K562 (cell line): ENCODE measurements around the gene RNF166. TPM values are rescaled to one million over a fixed set of nuclear protein-coding genes. Genes with fewer than 3 reads are reported as not detected.
A peak's percentile ranks its signal among the peaks of the same experiment; 100 is the strongest.

Source experiments
- ATAC-seq: fragments of 200-7000 bp; cut with Tn5 transposase; 3 replicates; pipeline ENCODE4 v1.9.1; 2020; ENCODE audit warnings: moderate library complexity
- BruUV-seq: library from RNA; stranded (reverse); fragments of 400-500 nt; replicated peaks from 2 replicates; lab custom pipeline; 2021; lab: Mats Ljungman, UMichigan
- CTCF ChIA-PET: fragments of 300-600 bp; formaldehyde crosslinking; extraction: SDS; loops from one replicate; lab custom pipeline; 2021; ENCODE audit warnings: low intra/inter-chr PET ratio; lab: Yijun Ruan, JAX
- POLR2A ChIA-PET: fragments of 300-600, 350-650 bp; sonication (Branson Sonifier 250); formaldehyde crosslinking; extraction: SDS; loops from one replicate; lab custom pipeline; 2021; ENCODE audit warnings: antibody characterized with exemption, inconsistent platforms; lab: Yijun Ruan, JAX
- DNase-seq, 4 experiments: peaks; one replicate each; pipeline versions ENCODE4 v3.0.0 to v3.0.0-alpha.2; 2011 to 2018; ENCODE audit warnings: low spot score in 3 of 4, mixed read lengths in 3 of 4; ENCODE audit errors: extremely low read depth in 1 of 4
- FAIRE-seq: peaks from 2 replicates; lab custom pipeline; 2011; peaks lifted over from hg19 to GRCh38; lab: Jason Lieb, UNC
- H2AFZ ChIP-seq: 2 replicates; pipeline ENCODE4 v1.6.0; 2011; ENCODE audit warnings: low read depth, low read length, control low read depth, inconsistent platforms
- H3K27ac ChIP-seq: fragments of 200-600 bp; 3 replicates; pipeline ENCODE4 v1.8.0; 2011; ENCODE audit warnings: low read depth, mild to moderate bottlenecking, control low read depth, inconsistent platforms, low read length, moderate library complexity, mixed read lengths; ENCODE audit errors: extremely low read depth
- H3K27me3 ChIP-seq, 2 experiments: fragments of 300-600 bp in 1 of 2; 2 replicates in 1 of 2; 3 replicates in 1 of 2; pipeline versions ENCODE4 v1.6.0 to v1.8.0; 2011; ENCODE audit warnings: inconsistent platforms in 2 of 2, low read length in 2 of 2, mild to moderate bottlenecking in 1 of 2, mixed read lengths in 1 of 2, moderate library complexity in 1 of 2; ENCODE audit not compliant: control insufficient read depth in 2 of 2, insufficient read depth in 2 of 2
- H3K36me3 ChIP-seq: fragments of 300-600 bp; 3 replicates; pipeline ENCODE4 v1.8.0; 2011; ENCODE audit warnings: mild to moderate bottlenecking, low read length, inconsistent platforms; ENCODE audit not compliant: control insufficient read depth, insufficient read depth
- H3K4me1 ChIP-seq, 2 experiments: fragments of 200-600 bp in 1 of 2; replicated peaks in 1 of 2; 2 replicates in 1 of 2; 3 replicates in 1 of 2; pipeline versions ENCODE4 v1.5.1 to v1.8.0; 2011; ENCODE audit warnings: inconsistent platforms in 2 of 2, low read length in 2 of 2, mild to moderate bottlenecking in 1 of 2, mixed read lengths in 1 of 2, moderate library complexity in 1 of 2; ENCODE audit not compliant: control insufficient read depth in 2 of 2, insufficient read depth in 2 of 2
- H3K4me2 ChIP-seq: 2 replicates; pipeline ENCODE4 v1.6.1; 2011; ENCODE audit warnings: low read length, control low read depth, inconsistent platforms, mixed read lengths; ENCODE audit not compliant: insufficient read depth
- H3K4me3 ChIP-seq: fragments of 200-600 bp; sonication (generic), shearing (Covaris generic); 2 replicates; pipeline ENCODE4 v1.5.1; 2016; ENCODE audit warnings: control low read depth, inconsistent platforms
- H3K79me2 ChIP-seq: fragments of 200-600 bp; 3 replicates; pipeline ENCODE4 v1.8.0; 2011; ENCODE audit warnings: low read length, inconsistent platforms; ENCODE audit not compliant: control insufficient read depth, insufficient read depth
- H3K9ac ChIP-seq, 2 experiments: 2 replicates each; pipeline versions ENCODE4 v1.6.0 to v1.6.1; 2011; ENCODE audit warnings: low read depth in 2 of 2, low read length in 2 of 2, control low read depth in 1 of 2, inconsistent platforms in 1 of 2, mild to moderate bottlenecking in 1 of 2, mixed read lengths in 1 of 2; ENCODE audit not compliant: insufficient read depth in 1 of 2
- H3K9me1 ChIP-seq: one replicate; pipeline ENCODE4 v1.6.0; 2011; ENCODE audit warnings: inconsistent platforms, mild to moderate bottlenecking, low read length, moderate library complexity; ENCODE audit not compliant: control insufficient read depth, insufficient read depth
- H3K9me3 ChIP-seq: replicated peaks from 2 replicates; pipeline ENCODE4 v1.5.1; 2011; ENCODE audit warnings: low read depth, low read length, inconsistent platforms; ENCODE audit not compliant: control insufficient read depth, insufficient read depth
- H4K20me1 ChIP-seq: replicated peaks from 2 replicates; pipeline ENCODE4 v1.6.1; 2011; ENCODE audit warnings: low read length, inconsistent platforms, mixed read lengths; ENCODE audit not compliant: control insufficient read depth, insufficient read depth
- BCOR ChIP-seq: fragments of 450-650 bp; IDR thresholded peaks from 2 replicates; pipeline ENCODE4 v1.6.1; 2016
- CREB3L1 ChIP-seq: fragments of 450-650 bp; IDR thresholded peaks from 2 replicates; pipeline ENCODE4 v1.6.1; 2014; ENCODE audit warnings: low read depth, mild to moderate bottlenecking, moderate library complexity, borderline replicate concordance
- ERF ChIP-seq: fragments of 450-650 bp; formaldehyde crosslinking; IDR thresholded peaks from 2 replicates; pipeline ENCODE4 v1.4.0; 2020; ENCODE audit warnings: mild to moderate bottlenecking, mixed read lengths
- NR2C1 ChIP-seq, 2 experiments: fragments of 450-650 bp; IDR thresholded peaks; 2 replicates each; pipeline ENCODE4 v1.6.1; 2017; ENCODE audit warnings: mild to moderate bottlenecking in 2 of 2, antibody characterized with exemption in 1 of 2, inconsistent platforms in 1 of 2, missing compliant biosample characterization in 1 of 2, missing genetic modification characterization in 1 of 2
- PRMT5 ChIP-seq: sonication (generic); formaldehyde crosslinking; IDR thresholded peaks from 2 replicates; pipeline ENCODE4 v1.5.0; 2020; ENCODE audit warnings: missing genetic modification reagents
- SP2 ChIP-seq: IDR thresholded peaks from 2 replicates; pipeline ENCODE4 v1.6.1; 2011; ENCODE audit warnings: mild to moderate bottlenecking, low read depth, low read length, moderate library complexity; ENCODE audit not compliant: poor library complexity, severe bottlenecking; ENCODE audit errors: extremely low read depth
- STAT5A ChIP-seq: IDR thresholded peaks from 2 replicates; pipeline ENCODE4 v1.6.1; 2012; ENCODE audit warnings: low read length, inconsistent platforms, borderline replicate concordance
- TFAP4 ChIP-seq: sonication (generic); formaldehyde crosslinking; IDR thresholded peaks from 2 replicates; pipeline ENCODE4 v1.8.0; 2022; ENCODE audit warnings: missing genetic modification reagents, mild to moderate bottlenecking, moderate library complexity, borderline replicate concordance
- ZBTB7A ChIP-seq: IDR thresholded peaks from 2 replicates; pipeline ENCODE4 v1.6.1; 2011; ENCODE audit warnings: low read depth, mild to moderate bottlenecking, low read length, moderate library complexity, borderline replicate concordance; ENCODE audit not compliant: control insufficient read depth
- WGBS: fragments of 100-300 bp; shearing (Covaris generic); methylation state at CpG from one replicate; pipeline ENCODE4 v1.1.6; 2016; ENCODE audit warnings: low coverage, mixed read lengths; ENCODE audit not compliant: insufficient coverage; ENCODE audit errors: missing lambda C conversion rate; 5-methylcytosine and 5-hydroxymethylcytosine counted together
- in situ Hi-C: fragments of 300-500 bp; cut with MboI; formaldehyde crosslinking; loops from 4 replicates; pipeline ENCODE4 v1.15.0; 2018; ENCODE audit warnings: inconsistent platforms, mixed read lengths
- intact Hi-C: fragments of 100-400 bp; cut with micrococcal nuclease; formaldehyde crosslinking; loops from 2 replicates; pipeline ENCODE4 v1.14.2; 2022
- polyA plus RNA-seq, 8 experiments: library from polyadenylated mRNA; depleted of rRNA in 4 of 8; stranded (reverse) in 5 of 8; unstranded in 3 of 8; fragments of >200 nt; fragmentation: Nextera tagmentation in 2 of 8; fragmentation: Illumina TruSeq in 1 of 8; extraction: Ambion mirVana in 2 of 8; extraction: Trizol in 1 of 8; gene quantifications; 2 replicates each; pipeline versions ENCODE4 v1.2.1 to v1.2.3, GENCODE V29; 2011 to 2014; ENCODE audit warnings: inconsistent platforms in 1 of 8, missing spikeins in 1 of 8
- total RNA-seq, 7 experiments: library from RNA; depleted of rRNA in 6 of 7; stranded (reverse); fragments of >200 nt in 6 of 7; fragmentation: Illumina TruSeq in 2 of 7; extraction: Trizol in 2 of 7; gene quantifications; 2 replicates each; pipeline versions ENCODE4 v1.2.1 to v1.2.3, GENCODE V29; 2011 to 2021; ENCODE audit warnings: low replicate concordance in 1 of 7
- TF ChIP-seq, protein P1 (sequence below): fragments of 200-800 bp; sonication (Bioruptor generic); IDR thresholded peaks from 2 replicates; pipeline ENCODE4 v1.6.1; 2017; ENCODE audit warnings: missing genetic modification characterization, missing compliant biosample characterization
- TF ChIP-seq, protein P2 (sequence below): fragments of 450-650 bp; IDR thresholded peaks from 2 replicates; pipeline ENCODE4 v1.6.1; 2016; ENCODE audit warnings: mild to moderate bottlenecking

RNF166 gene
- total and polyA plus RNA-seq, 9 of the 15 experiments (the other 6 are each of a cell fraction or from before 2014, with no cell fraction given) = 0.56 to 60.3 (median 19.5) TPM

DNA sequence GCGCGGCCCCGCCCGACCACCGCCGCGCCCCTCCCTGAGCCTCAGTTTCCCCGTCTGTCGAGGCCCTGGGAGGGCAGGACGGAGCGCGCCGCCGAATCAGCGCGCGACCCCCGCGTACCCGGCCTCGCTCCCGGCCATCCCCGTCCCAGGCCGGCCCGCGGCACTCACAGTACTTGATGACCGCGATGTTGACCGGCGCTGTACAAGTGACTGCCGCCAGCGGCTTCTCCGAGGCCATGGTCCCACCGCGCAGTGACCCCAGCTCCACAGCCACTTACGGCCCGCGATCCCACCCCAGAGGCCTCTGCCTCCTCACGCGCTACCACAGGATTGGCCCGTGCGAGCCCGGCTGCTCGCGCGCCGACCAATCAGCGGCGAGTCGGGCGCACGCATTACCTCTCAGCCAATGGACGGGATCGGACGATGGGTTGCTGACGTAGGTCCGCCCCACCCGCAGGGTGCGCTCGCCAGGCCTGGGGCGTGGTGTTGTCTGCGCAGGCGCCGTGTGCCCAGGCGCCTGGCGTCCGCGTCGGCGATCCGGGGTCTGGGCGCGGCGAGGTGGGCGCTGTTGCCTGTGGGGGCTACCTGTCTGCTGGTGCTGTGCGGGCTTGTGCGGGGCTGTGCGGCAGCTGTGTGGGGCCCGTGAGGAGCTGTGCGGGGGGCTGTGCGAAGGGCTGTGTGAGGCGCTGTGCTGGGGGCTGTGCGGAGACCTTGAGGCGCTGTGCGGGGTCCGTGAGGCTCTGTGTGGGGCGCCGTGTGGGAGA is 43.2 kb downstream of the RNF166 start, which contains the start of gene MVD:
TSS of gene MVD (minus strand) at position 249 of the 764 bp plus-strand sequence. CDS start at position 238, 11 bp downstream.
- Histone ChIP-seq H3K4me3 (peak within 1 kb of the TSS; percentile 92), H3K27ac (peak within 1 kb of the TSS; percentile 88), H3K36me3 (peaks cover 34% of the 10 kb centered on the region; the same call in 1 of the 3 replicates), H3K9me3 (no peaks in the 10 kb centered on the region), H3K4me1 (peaks cover 17 to 71% of the 10 kb centered on the region in 2 experiments), H4K20me1 (0 out of 2 replicates have a peak, but pooled peaks cover 4% of the 10 kb centered on the region), H3K9ac (peak within 1 kb of the TSS; percentile 86 to 97), H3K4me2 (peak within 1 kb of the TSS; percentile 99), H3K9me1 (no peaks in the 10 kb centered on the region), H3K27me3 (no peaks in the 10 kb centered on the region), H3K79me2 (peaks cover 69% of the 10 kb centered on the region), H2AFZ (peak within 1 kb of the TSS; percentile 92)
- BruUV-seq = no TSS peak
- peak; percentile 100 for DNase-seq
- in situ Hi-C loops = no loop called here
- ChIA-PET POLR2A (interaction anchor here (0.7 to 1.2 kb wide), 10 partner anchors 9 to 195 kb away, joined by 3 to 10 read pairs (median 4); no protein-coding TSS in a partner anchor), CTCF (interaction anchor here (0.5 kb wide), 1 partner anchor 74 kb away, joined by 3 read pairs; no protein-coding TSS in a partner anchor)
- peak; percentile 97 for FAIRE-seq
- peak; percentile 99 for ATAC-seq
- WGBS = under 1% methylated on average over 88 of the region's 88 CpGs
- intact Hi-C loops = loop anchor here (2.0 to 5.0 kb wide), 2 partner anchors 24 to 44 kb away; partner anchors contain the start of genes CTU2, RNF166 and SNAI3
- TF ChIP-seq CREB3L1 (peak; percentile 62; the same call in 1 of the 2 replicates), BCOR (peak; percentile 16; the same call in 1 of the 2 replicates), NR2C1 (IDR thresholded peaks at IDR 0.05) (peak; percentile 96), NR2C1 (tag; IDR thresholded peaks at IDR 0.05) (peak; percentile 93), STAT5A (no peak), ERF (peak; percentile 52; the same call in 1 of the 2 replicates), TFAP4 (CRISPR knock-in tag) (peak; percentile 90), ZBTB7A (peak; percentile 85), PRMT5 (CRISPR knock-in tag) (0 out of 2 replicates have a peak, but pooled peaks have one; percentile 17), SP2 (peak; percentile 65)
- TF ChIP-seq, protein P1, sequence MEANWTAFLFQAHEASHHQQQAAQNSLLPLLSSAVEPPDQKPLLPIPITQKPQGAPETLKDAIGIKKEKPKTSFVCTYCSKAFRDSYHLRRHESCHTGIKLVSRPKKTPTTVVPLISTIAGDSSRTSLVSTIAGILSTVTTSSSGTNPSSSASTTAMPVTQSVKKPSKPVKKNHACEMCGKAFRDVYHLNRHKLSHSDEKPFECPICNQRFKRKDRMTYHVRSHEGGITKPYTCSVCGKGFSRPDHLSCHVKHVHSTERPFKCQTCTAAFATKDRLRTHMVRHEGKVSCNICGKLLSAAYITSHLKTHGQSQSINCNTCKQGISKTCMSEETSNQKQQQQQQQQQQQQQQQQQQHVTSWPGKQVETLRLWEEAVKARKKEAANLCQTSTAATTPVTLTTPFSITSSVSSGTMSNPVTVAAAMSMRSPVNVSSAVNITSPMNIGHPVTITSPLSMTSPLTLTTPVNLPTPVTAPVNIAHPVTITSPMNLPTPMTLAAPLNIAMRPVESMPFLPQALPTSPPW (CRISPR knock-in tag) = peak; percentile 99
- TF ChIP-seq, protein P2, sequence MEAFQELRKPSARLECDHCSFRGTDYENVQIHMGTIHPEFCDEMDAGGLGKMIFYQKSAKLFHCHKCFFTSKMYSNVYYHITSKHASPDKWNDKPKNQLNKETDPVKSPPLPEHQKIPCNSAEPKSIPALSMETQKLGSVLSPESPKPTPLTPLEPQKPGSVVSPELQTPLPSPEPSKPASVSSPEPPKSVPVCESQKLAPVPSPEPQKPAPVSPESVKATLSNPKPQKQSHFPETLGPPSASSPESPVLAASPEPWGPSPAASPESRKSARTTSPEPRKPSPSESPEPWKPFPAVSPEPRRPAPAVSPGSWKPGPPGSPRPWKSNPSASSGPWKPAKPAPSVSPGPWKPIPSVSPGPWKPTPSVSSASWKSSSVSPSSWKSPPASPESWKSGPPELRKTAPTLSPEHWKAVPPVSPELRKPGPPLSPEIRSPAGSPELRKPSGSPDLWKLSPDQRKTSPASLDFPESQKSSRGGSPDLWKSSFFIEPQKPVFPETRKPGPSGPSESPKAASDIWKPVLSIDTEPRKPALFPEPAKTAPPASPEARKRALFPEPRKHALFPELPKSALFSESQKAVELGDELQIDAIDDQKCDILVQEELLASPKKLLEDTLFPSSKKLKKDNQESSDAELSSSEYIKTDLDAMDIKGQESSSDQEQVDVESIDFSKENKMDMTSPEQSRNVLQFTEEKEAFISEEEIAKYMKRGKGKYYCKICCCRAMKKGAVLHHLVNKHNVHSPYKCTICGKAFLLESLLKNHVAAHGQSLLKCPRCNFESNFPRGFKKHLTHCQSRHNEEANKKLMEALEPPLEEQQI = no peak
